ENCODE measurements around the gene BCR.
A peak's percentile ranks its signal among the peaks of the same experiment; 100 is the strongest.

Gene BCR

DNA sequence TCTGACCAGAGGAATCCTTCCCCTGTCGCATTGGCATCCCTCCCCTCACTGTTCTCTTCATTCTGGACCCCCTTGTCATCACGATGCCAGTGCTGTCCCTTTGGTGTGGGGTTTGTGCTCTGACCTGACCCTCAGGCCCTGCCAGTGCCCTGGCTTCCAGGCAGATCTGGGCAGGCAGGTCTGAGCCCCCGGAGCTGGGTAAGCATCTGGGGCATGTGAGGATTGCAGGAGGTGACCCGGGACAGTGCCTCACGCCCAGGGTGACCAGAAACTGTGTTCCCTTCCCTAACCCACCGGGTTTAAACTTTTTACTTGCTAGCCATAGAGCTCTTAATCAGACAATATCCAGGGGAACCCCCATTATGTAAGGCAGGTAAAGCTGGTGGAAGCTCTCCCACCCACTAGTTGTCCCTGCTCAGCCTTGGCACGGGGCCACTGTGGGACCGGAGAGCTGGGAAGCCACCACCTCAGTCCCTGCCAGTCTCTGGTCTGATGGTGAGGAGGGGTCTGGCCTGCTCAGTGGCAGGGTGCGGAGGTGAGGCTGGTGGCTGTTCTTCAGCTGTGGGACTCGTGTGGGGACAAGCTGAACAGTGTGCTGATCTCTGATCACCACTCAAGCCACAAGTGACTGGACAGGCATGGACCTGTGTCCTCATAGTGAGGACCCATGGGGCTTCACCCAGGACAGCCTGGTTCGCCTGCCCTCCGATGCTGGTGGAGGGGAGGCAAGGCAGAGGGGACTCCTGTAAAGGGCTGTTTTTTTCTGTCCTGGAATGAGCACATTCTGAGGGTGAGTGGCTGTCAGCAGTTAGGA lies 38.0 kb downstream of the BCR start:
- no peak for DNase-seq

DNA sequence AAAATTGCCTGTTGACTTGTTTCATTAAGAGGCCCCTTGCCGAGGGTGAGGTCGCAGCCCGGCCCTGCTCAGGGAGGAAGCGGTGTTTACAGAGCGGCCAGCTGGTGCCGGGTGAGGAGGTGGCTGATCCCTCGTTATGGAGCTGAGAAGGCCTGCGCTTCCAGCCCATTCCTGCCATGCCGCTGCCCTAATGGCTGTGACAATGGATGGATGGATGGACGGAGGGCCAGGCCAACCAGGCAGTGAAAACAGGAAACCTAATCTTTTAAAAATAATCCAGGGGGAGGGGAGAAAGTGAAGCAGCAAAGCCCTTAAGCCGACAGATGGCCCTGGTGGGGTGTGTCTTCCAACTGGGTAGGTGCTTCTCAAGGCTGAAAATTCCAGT lies 38.5 kb downstream of the BCR start:
- DNase-seq: no peak

DNA sequence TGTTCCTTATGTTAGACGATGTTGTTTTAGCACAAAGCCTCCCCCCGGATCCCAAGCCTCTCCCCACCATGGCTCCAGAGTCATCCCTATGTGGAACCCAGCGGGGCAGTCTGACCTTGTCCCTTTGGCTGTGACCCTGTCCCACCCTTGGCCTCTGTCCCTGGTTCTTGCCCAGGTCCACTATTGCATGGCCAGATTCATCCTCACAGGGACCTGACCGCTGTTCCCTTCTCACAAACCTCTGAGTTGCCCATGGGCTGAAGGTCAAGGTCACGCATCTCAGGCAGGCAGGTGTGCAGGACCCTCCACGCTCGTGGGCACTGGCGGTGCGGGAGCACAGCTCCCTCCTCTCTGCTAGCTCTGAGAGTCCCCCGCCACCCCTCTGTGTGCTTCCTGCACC lies 39.0 kb downstream of the BCR start:
- no peak for DNase-seq

DNA sequence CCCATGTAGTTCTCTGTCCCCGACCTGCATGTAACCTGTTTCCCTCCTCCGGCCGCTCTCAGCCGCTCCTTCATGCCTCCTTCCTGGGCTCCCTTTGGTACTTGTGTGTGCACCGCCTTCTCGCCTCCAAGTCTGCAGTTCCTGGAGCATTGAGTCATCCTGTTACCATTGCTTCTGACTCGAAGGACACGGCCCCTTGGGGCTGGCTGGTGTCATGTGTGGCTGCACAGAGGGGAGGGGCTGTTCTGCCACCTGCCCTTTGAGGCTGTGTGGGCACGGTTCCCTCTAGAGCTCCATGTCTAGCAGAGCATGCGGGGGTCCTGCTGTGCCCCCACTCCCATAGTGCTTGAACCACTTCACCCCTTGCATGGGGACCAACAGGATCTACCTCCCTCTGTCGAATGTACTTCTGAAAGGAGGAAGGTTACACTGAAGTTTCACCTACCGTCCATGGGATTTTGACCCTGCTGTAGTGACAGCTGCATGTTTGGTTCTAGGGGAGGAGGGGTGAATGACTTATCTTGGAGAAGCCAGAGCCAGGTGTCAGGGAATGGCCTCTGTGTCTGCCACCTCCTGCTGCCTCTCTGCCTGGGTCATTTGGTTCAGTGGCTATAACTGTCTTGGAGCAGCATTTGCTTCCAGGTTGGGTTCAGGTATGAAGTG lies 39.6 kb downstream of the BCR start:
- peak; percentile 66 for DNase-seq

DNA sequence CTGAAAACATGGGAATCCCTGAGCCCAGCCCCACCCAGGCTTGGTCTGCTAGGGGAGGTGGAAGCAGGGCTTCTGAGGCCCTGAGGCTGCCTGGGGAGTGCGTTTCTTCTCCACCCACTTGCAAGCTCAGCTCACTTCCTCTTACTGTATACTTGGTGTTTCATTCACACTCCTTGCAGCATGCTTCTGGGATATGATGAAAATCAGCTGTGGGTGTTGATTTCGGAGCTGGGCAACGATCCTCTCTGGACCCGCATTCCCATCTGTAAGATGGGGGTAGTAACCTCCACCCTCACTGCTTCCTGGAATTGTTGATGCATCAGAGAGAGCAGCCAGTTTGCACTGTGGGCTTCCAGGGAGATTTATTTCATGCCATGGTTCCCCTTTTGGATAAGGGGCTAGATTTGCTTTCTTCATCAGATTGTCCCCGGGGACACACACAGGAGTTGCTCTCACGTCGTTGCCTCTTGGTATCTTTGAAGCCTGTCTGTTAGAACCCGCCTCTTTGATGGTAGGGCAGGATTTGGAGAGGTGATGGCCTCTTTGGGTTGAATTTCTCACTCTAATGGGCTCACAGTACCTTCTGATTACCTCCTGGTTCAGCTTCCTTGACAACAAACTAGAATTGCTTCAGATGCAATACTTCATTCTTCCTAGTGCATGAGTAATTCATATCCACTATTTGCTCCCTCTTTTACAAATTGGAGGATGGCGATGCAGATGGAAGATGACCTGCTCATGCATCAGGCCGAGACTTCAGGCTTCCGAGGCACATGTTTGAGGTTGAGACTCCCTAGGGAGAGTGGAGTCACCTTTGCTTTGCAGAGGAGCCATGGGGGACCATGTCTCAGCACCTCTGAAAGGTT lies 40.4 kb downstream of the BCR start:
- no peak for DNase-seq

DNA sequence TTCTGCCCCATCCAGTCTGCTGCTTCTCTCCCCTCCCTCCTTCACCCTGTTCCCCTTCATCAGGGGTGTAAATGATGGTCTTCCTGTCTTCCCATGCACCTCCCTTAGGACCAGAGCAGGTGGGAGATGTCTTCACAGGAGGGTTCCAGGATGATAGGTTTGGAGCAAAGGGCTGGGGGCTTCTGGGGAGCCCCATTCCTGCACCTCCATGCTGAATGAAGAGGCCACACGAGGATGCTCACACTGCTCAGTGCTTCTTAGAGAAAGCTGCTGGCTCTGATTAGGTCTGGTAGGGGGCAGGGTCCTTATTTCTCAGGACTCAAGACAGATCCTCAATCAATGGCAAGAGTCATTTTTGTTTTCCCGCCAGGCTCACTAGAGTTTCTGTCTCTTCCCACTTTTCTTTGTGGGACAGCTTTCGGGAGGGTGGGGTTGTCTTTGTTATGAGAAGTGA lies 41.1 kb downstream of the BCR start:
- DNase-seq: no peak

DNA sequence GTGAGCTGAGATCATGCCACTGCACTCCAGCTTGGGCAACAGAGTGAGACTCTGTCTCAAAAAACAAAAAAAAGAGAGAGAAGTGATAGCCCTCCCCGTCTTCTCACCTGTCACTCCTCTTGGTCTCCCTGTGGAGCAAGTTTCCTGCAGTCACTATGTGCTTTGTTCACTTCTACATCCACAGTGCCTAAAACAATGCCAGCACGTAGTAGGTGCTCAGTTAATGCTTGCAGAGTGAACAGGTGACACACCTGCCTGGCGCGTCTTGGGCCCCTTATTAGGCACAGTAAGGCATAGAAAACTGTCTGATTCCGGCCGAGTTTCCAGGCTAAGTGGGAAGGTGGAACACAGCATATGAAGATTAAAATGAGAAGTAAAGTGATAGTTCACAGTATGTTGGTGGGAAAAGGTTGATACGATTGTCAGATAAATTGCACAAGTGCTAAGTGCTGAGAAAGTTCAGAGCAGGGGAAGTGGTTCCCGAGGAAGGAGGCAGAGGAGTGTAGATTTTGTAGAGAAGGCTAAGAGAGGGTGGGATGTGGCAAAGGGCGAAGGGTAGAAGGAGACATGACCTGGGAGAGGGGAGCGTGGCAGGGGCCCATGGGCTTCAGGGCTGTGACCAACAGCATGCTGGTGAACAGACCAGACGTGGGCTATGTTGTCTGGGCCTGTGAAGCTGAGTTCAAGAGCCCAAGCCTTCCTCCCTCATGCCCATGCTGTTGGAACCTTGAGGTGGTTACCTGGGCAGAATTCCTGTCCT lies 41.9 kb downstream of the BCR start:
- DNase-seq: no peak

DNA sequence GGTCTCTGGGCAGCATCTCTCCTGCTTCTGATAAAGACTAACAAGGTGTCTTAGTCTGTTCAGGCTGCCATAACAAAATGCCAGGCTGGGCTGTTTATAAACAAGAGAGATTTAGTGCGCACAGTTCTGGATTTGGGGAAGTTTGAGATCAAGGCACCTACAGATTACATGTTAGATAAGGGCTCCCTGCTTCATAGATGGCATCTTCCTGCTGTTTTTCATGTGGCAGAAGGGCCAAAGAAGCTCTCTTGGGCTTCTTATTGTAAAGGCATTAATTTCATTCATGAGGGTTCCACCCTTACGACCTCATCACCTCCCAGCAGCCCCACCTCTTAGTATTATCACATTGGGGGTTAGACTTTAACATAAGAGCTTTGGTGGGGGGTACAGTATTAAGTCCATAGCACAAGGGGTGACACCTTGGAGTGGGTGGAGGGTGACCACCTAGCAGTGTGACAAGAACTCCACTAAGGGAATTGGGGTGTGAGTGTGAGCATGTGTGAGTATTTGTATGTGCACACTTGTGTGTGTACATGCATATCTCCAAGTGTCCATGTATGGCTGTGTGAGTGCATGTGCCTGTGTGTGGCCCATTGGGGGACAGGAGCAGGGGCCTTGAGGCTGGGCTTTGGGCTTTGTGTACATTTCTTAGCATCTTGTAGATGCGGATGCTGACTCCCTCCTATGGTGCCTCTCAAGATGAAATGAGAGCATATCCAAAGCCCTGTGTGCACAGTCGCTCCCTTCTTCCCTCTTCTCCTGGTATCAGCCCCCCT lies 42.7 kb downstream of the BCR start:
- no peak for DNase-seq

DNA sequence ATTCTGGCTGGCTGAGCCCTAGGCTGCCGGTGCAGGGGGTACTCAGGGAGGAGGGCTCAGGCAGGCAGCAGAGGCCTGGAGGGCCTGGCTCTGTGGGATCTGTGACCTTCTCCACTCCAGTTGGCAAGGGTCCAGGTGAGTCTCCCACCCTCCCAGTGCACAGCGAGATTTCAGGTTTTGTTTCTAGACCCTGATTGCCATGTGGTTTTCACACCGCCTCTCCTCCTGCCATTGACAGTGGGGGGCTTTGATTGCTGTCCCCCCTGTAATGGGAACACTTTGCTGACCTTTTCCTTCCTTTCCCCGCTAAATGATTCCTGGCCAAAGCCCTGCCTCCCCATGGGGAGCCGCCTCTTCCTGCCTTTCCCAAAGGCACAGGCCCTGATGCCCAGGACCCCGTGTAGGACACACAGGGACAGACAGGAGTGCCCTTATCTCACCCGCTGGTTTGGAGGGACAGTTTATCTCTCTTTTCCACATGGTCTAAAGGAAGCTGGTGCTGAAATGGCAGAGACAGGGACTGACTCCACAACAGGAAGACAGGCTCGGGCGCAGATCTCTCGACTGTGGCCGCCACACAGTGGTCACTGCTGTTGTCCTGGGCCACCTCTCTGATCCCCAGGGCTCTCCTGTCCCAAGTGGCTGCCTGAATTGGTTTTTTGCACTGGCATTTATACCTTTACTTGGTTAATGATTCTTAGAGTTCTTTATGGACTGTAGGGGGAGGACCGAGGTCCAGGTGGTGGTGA lies 43.4 kb downstream of the BCR start:
- no peak for DNase-seq

DNA sequence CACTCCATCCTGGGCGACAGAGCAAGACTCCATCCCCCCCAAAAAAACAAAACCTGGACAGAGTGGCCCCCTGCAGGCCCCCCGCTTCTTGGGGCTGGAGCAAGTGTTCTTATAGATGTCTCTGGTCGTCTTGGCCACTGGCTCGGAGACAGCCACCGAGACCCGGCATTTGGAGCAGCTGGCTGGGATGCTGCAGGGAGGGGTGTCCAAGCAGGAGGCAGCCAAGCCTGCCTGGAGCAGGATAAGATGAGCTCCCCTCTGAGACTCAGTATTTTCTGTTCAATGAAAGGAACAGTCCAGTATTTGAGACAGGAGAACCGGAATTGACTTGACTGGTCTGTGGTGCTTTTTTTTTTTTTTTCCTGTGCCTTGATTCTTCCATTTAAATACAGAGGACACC lies 44.5 kb downstream of the BCR start:
- no peak for DNase-seq

DNA sequence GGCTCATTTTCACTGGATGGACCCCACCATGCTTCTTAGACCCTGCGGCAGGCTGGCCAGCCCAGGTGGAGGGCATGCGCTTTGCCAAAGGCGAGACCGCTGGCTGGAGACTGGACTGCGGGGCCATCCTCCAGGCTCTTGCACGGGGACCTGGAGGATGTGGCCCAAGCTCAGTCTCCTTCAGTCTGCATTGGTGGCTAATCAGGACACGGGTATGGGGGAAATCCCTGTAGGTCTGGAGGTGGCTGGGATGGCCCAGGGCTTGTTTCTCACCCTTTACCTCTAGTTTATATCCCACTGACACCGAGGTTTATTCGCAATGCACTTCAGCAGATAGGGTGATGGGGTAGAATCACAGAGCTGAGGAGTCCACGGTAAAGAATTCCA lies 45.0 kb downstream of the BCR start:
- DNase-seq: no peak

DNA sequence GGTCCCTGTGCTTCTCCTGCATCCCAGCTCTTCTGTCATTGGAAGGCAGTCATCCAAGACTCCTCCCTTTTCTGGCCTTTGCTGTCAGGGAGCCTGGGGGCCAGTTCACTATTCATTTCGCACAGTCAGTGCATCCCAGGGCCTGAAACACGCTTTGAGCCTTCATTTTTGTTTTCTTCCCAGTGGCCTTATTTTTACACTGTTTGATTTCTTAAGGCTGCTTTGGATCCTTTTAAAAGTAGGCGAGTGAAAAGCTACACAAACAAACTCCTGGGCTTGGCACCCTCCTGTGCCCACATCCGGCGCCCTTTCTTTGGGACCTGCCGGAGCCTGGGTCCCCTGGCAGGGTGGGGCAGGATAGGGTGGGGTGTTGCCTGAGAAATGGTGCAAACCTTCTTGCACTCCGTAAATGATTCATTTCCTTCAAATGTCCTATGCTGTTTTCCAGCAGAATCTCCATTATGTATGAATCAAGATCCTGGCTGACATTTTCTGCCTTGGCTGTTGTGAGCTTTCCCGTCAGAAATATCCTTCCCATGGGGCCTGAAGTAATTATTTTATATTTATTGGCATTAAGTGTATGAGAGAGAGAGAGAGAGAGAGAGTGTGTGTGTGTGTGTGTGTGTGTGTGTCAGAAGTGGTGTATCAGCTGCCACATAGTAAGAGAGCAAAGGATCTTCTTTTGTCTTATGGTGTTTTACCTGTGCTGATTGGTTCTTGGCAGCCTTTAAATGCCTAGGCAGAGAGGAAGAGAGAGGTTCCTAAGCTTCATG lies 45.6 kb downstream of the BCR start:
- DNase-seq: no peak

DNA sequence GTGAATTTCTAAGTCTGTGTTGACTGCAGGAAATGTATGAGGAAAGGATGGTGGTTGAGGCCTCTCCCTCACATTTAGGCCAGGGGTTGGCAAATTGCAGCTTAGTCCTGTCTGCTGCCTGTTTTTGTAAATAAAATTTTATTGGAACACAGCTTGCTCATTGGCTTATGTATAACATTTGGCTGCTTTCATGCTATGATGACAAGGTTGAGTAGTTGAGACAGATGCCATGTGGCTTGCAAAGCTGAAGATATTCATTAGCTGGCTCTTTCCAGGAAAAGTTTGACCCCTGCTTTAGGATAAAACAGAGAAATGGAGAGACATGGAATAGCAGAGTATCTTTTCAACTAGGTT lies 46.2 kb downstream of the BCR start:
- DNase-seq: no peak

DNA sequence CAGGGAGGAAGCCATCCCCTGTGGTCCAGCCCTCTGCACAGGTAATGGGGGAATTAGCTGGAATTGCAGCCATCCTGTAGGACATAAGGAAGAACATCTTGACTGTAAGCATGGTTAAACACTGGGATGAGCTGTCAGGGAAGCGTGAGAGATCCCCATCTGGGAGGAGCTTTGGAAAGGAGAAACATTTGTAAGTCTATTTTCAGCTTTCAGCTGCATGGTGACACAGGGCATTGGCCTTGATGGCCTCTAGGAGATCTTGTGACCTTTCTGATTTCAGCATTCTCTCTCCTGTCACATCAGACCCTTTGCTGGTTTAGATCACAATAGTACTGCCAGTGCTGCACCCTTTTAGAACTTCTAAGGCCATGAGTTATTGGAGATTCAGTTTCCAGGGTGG lies 47.1 kb downstream of the BCR start:
- no peak for DNase-seq

DNA sequence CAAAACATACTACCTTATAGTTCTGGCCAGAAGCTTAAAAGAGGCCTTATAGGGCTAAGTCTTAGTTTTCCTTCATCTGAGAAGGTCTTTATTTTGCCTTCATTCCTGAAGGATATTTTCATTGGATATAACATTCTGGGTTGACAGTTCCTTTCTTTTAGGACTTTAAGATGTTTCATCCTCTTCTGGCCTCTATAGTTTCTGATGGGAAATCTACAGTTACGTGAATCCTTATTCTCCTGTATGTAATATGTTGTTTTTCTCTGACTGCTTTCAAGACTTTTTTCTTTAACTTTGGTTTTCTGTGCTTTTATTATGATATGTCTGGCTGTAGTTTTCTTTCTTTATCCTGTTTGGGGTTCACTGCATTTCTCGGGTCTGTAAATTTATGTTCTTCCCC lies 48.2 kb downstream of the BCR start:
- no peak for DNase-seq

DNA sequence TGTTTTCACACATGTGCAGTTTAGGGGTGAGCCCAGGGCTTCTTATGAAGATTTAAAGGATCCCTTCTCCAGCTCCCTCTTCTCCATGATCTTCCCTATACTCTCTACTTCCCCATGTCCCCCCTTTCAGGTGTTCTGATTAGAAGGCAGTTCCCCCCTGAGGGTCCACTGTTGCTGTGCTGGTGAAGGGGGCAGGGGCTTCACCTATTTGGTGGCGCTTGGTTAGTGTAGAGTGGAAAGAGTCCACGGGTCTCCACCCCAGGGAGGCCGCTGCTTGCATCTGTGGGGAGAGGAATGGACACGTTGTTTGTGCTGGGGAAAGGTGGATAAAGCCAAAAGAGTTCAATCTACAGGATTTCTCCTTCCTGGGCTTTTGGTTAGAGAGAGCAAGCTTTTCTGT lies 49.3 kb downstream of the BCR start:
- DNase-seq: no peak

DNA sequence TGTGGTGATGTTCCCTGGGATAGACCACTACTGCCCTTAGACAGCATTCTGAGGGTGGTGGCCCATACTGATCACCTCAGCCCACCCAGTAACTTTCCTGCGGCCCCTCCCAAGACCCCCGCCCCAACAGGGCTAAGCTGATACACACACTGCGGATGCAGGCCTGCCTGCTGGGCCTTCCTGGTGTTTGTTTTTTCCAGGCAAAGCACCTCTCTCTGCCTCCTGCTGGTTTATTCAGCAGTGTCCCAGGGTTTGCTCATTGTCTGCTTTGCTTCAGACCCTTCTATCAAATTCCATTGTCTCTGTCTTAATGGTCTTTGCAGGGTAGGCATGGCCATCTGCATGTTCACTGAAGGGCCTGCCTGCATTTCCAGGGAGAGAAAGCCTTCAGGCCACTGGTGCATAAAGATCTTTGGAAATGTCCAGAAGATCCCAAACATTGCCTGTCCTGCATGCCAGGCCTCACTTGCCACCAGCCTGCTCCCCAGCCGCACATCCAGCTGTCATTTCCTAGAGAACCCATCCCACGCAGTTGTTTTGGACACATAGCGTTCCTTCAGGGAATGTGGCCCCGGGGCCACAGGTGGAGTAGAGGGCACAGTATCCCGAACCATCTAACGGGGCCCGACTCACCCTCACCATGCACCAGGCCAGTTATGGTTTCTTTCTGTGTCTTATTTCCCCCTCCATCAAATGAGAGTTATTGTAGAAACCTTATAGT lies 50.2 kb downstream of the BCR start:
- DNase-seq: no peak

DNA sequence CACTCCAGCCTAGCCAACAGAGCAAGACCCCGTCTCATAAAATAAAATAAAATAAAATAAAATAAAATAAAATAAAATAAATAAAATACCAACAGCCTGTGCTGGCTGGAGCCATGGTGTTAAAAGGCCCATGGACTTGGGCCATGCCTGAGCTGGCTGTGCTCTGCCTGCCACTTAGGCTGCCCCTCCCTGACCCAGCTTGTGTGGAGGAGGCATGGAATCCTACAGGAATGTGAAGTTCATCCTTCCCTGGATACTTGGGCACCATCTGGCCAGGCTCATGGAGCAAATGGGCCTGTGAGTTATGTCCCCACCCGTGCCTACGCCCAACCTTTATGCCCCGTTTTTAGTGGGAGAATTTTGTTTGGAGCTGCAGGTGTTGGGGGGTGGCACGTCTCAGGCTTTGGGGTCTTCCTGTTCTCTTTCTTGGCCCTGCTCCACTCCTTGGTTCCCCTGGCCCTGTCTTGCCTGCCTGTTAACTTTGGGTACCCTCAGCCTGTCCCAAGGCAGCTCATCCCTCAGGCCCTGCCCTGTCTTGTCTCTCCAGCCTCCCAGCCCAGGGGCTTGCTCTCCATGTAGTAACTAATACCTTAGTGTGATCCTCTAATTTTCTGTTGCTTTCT lies 51.3 kb downstream of the BCR start:
- DNase-seq: no peak

DNA sequence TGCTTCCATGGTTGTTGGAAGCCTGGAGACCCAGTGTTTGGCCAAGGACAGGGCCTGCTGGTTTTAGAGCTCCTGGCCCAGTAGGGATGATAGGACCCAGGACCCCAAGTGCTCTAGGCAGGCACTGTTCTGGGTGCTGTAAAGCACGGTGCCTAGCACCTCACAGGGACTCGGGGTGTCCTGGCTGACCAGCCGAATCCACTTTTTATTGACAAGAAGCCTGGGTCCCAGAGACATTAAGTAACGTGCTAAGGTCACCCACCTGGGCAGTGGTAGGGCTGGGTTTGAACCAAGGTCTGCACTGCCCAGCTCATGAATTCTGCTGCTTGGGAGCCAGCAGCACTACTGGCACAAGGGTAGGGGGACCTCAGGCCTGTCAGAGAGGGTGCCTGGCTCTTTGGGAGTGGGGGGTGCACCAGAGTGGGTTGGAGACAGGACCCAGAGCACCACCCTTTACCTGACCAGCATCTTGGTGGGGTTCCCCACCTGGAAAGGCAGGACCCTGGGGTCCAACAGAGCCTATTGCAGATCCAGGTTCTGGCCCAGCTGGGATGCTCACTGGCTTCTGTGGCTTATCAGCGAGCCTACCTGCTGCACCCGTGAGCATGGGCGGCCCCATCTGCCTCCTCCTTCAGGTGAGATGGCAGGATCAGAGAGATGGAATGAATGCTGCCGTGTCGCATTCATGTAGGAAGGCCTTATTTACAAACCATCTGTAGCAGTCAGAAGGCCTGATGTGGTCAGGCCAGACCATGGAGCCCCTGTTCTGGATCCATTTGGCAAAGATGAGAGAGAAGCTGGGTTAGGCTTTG lies 52.0 kb downstream of the BCR start:
- DNase-seq: no peak
